ENCODE measurements around the gene IGFLR1.

- TF ChIP-seq CTCF (IDR thresholded peaks at IDR 0.05; ENCODE audit: low read depth, low read length): no peak
- TF ChIP-seq POLR2A (IDR thresholded peaks at IDR 0.05; ENCODE audit: extremely low read depth, insufficient read length): no peak
Measured at GRCh38 chr19:35767288-35768081, 25.2 kb upstream of the IGFLR1 start.

Measured in NB4 (cell line).